NT2/D1 (cell line): ENCODE data around the gene KANSL3.

Experiments used
- SUZ12 ChIP-seq: IDR thresholded peaks from 2 replicates; pipeline ENCODE4 v1.6.1; 2011; ENCODE audit not compliant: insufficient read length, insufficient read depth; ENCODE audit errors: extremely low read depth
- YY1 ChIP-seq: IDR thresholded peaks from 2 replicates; pipeline ENCODE4 v1.6.1; 2011; ENCODE audit not compliant: insufficient read length, insufficient read depth
- ZNF274 ChIP-seq: IDR thresholded peaks from 2 replicates; pipeline ENCODE4 v1.6.1; 2011; ENCODE audit warnings: mild to moderate bottlenecking, low read depth, low read length

- TF ChIP-seq YY1: no peak
- no peak for TF ChIP-seq ZNF274
- TF ChIP-seq SUZ12: no peak
These were observed 60.6 kb downstream of the KANSL3 start for GRCh38 chr2:96577501-96577900.
